PFSK-1 (cell line): Measurements from ENCODE around the gene CCDC85B.

Source experiments
- FOXP2 ChIP-seq: optimal IDR thresholded peaks from 2 replicates; pipeline ENCODE3; 2011; ENCODE audit warnings: borderline replicate concordance, control low read depth, inconsistent platforms; ENCODE audit not compliant: insufficient read depth; ENCODE audit errors: extremely low read length, extremely low read depth
- POLR2AphosphoS5 ChIP-seq: IDR thresholded peaks from 2 replicates; pipeline ENCODE4 v1.6.1; 2012; ENCODE audit warnings: low read depth, mild to moderate bottlenecking, control low read depth, low read length, moderate library complexity
- REST ChIP-seq, 2 experiments: IDR thresholded peaks; 2 replicates each; pipeline versions ENCODE4 v1.6.1 to v1.8.0; 2011 to 2012; ENCODE audit warnings: low read depth in 2 of 2, low read length in 2 of 2, control low read depth in 1 of 2, inconsistent platforms in 1 of 2, mild to moderate bottlenecking in 1 of 2, moderate library complexity in 1 of 2; ENCODE audit not compliant: insufficient read depth in 1 of 2
- SIN3A ChIP-seq: IDR thresholded peaks from 2 replicates; pipeline ENCODE4 v1.6.1; 2012; ENCODE audit warnings: mild to moderate bottlenecking, low read length, moderate library complexity, borderline replicate concordance; ENCODE audit not compliant: insufficient read depth
- TAF1 ChIP-seq: IDR thresholded peaks from 2 replicates; pipeline ENCODE4 v1.6.1; 2012; ENCODE audit warnings: low read length, control low read depth, borderline replicate concordance; ENCODE audit not compliant: insufficient read depth

CCDC85B gene

GRCh38 chr11:65868907-65869306, 21.6 kb upstream of the CCDC85B start:
- TF ChIP-seq POLR2AphosphoS5 = peak; percentile 32; the same call in 1 of the 2 replicates
- no peak for TF ChIP-seq TAF1

GRCh38 chr11:65869643-65870306, 20.7 kb upstream of the CCDC85B start:
- TF ChIP-seq REST (IDR thresholded peaks at IDR 0.05; ENCODE audit: insufficient read depth in 1 of 2, low read depth in 2 of 2, low read length in 2 of 2) = no peak

- TF ChIP-seq SIN3A (no peak), REST (IDR thresholded peaks at IDR 0.05; ENCODE audit: insufficient read depth in 1 of 2, low read depth in 2 of 2, low read length in 2 of 2) (no peak), TAF1 (no peak), FOXP2 (no peak), POLR2AphosphoS5 (no peak)
Observed at GRCh38 chr11:65870307-65870658, 20.2 kb upstream of the CCDC85B start.

- no peak for TF ChIP-seq FOXP2
- no peak for TF ChIP-seq POLR2AphosphoS5
- TF ChIP-seq SIN3A = no peak
- no peak for TF ChIP-seq REST (IDR thresholded peaks at IDR 0.05; ENCODE audit: insufficient read depth in 1 of 2, low read depth in 2 of 2, low read length in 2 of 2)
- no peak for TF ChIP-seq TAF1
Observed at GRCh38 chr11:65870706-65871681, 19.5 kb upstream of the CCDC85B start.

- TF ChIP-seq REST (IDR thresholded peaks at IDR 0.05; ENCODE audit: insufficient read depth in 1 of 2, low read depth in 2 of 2, low read length in 2 of 2) (no peak), SIN3A (no peak), TAF1 (no peak), POLR2AphosphoS5 (no peak), FOXP2 (no peak)
Observed at GRCh38 chr11:65871811-65872548, 18.5 kb upstream of the CCDC85B start.
